HepG2 (cell line): Measurements from ENCODE around the gene NFE2L1. TPM values are rescaled to one million over a fixed set of nuclear protein-coding genes. Genes with fewer than 3 reads are reported as not detected.

Source experiments
- CBX1 ChIP-seq: IDR thresholded peaks from one replicate; pipeline ENCODE4 v1.6.1; 2016; ENCODE audit warnings: antibody characterized with exemption, low read depth
- ELK4 ChIP-seq: sonication (generic); formaldehyde crosslinking; IDR thresholded peaks from 2 replicates; pipeline ENCODE4 v1.9.0; 2021; ENCODE audit warnings: missing genetic modification reagents, borderline replicate concordance
- ETS1 ChIP-seq: sonication (generic); formaldehyde crosslinking; IDR thresholded peaks from 2 replicates; pipeline ENCODE4 v1.4.0; 2020; ENCODE audit warnings: missing genetic modification reagents
- HNF1B ChIP-seq: sonication (generic); formaldehyde crosslinking; IDR thresholded peaks from 2 replicates; pipeline ENCODE4 v1.5.1; 2020; ENCODE audit warnings: mild to moderate bottlenecking, moderate library complexity, missing genetic modification reagents
- KIAA2018 ChIP-seq: sonication (generic); formaldehyde crosslinking; IDR thresholded peaks from 2 replicates; pipeline ENCODE4 v1.5.0; 2020; ENCODE audit warnings: mild to moderate bottlenecking, missing genetic modification reagents, borderline replicate concordance
- ZNF142 ChIP-seq: sonication (generic); formaldehyde crosslinking; IDR thresholded peaks from 2 replicates; pipeline ENCODE4 v1.4.0; 2020; ENCODE audit warnings: missing genetic modification reagents
- ZNF143 ChIP-seq: sonication (generic); formaldehyde crosslinking; IDR thresholded peaks from 2 replicates; pipeline ENCODE4 v1.4.0; 2020; ENCODE audit warnings: missing genetic modification reagents
- ZNF616 ChIP-seq: sonication (generic); formaldehyde crosslinking; IDR thresholded peaks from 2 replicates; pipeline ENCODE4 v1.5.0; 2020; ENCODE audit warnings: low read depth, mild to moderate bottlenecking, missing genetic modification reagents
- ZNF672 ChIP-seq: sonication (generic); formaldehyde crosslinking; IDR thresholded peaks from 2 replicates; pipeline ENCODE4 v1.8.1; 2022; ENCODE audit warnings: missing genetic modification reagents
- ZNF709 ChIP-seq: sonication (generic); formaldehyde crosslinking; IDR thresholded peaks from 2 replicates; pipeline ENCODE4 v1.5.0; 2020; ENCODE audit warnings: mild to moderate bottlenecking, missing genetic modification reagents
- ZSCAN21 ChIP-seq: sonication (generic); formaldehyde crosslinking; IDR thresholded peaks from 2 replicates; pipeline ENCODE4 v1.8.0; 2022; ENCODE audit warnings: mild to moderate bottlenecking, missing genetic modification reagents, moderate library complexity, borderline replicate concordance
- polyA plus RNA-seq, 8 experiments: library from polyadenylated mRNA; depleted of rRNA in 3 of 8; stranded (reverse) in 7 of 8; unstranded in 1 of 8; fragments of >200 nt; fragmentation: Illumina TruSeq in 4 of 8; extraction: Trizol in 4 of 8; gene quantifications; 2 replicates each; pipeline versions ENCODE4 v1.2.1 to v1.2.3, GENCODE V29; 2011 to 2016; ENCODE audit warnings: low read depth in 4 of 8, missing spikeins in 1 of 8, mixed read lengths in 1 of 8; ENCODE audit not compliant: insufficient read depth in 1 of 8
- total RNA-seq, 5 experiments: library from RNA; depleted of rRNA; stranded (reverse); fragments of >200 nt; fragmentation: Illumina TruSeq; extraction: Trizol; gene quantifications; 2 replicates each; pipeline ENCODE4 v1.2.3, GENCODE V29; 2016; ENCODE audit warnings: low read depth in 1 of 5

The NFE2L1 gene
- total and polyA plus RNA-seq, 2 of the 13 experiments (the other 11 are each of a cell fraction or from before 2014, with no cell fraction given), result 67.0 to 234 TPM

GRCh38 chr17:48036693-48037035, 11.5 kb upstream of the NFE2L1 start (continued):
- TF ChIP-seq KIAA2018 (CRISPR knock-in tag) (no peak), ZNF616 (CRISPR knock-in tag) (0 out of 2 replicates have a peak, but pooled peaks have one; percentile 45), ZNF672 (CRISPR knock-in tag) (no peak), ZSCAN21 (CRISPR knock-in tag) (no peak), ETS1 (no peak), HNF1B (no peak), CBX1 (no peak), ZNF142 (peak; percentile 28; the same call in 1 of the 2 replicates), ELK4 (CRISPR knock-in tag) (no peak), ZNF709 (CRISPR knock-in tag) (no peak), ZNF143 (CRISPR knock-in tag) (0 out of 2 replicates have a peak, but pooled peaks have one; percentile 5)
